ENCODE results near the gene CANT1. TPM values are rescaled to one million over a fixed set of nuclear protein-coding genes. Genes with fewer than 3 reads are reported as not detected.

CANT1 gene
- total RNA-seq, 1 donor from 2014 or later, result 72.1 TPM

- TF ChIP-seq CTCF (IDR thresholded peaks at IDR 0.05; ENCODE audit: insufficient read depth, low read depth, low read length) (no peak), EZH2 (IDR thresholded peaks at IDR 0.05; ENCODE audit: insufficient read depth, low read length) (no peak)
- H3K79me2 ChIP-seq (ENCODE audit: insufficient read depth, low read length), result no peaks in the 10 kb centered on the region
- H2AFZ ChIP-seq (ENCODE audit: low read depth, low read length), result no peak overlapping the region
- H3K9me3 ChIP-seq (ENCODE audit: insufficient read depth, low read depth, low read length), result no peaks in the 10 kb centered on the region
- H3K4me3 ChIP-seq (ENCODE audit: insufficient read depth, low read depth, low read length), result no peak overlapping the region
- H3K27me3 ChIP-seq (ENCODE audit: insufficient read depth, low read length), result no peaks in the 10 kb centered on the region
- H3K4me2 ChIP-seq (ENCODE audit: low read length), result no peak overlapping the region
- FAIRE-seq (no peak), DNase-seq (ENCODE audit: low read depth) (no peak)
- peaks cover 14% of the 10 kb centered on the region for H3K27me3 Mint-ChIP-seq (ENCODE audit: low read depth, unreplicated experiment)
- H3K27ac ChIP-seq (ENCODE audit: low read depth, low read length), result no peak overlapping the region
- no peak overlapping the region for H3K27ac Mint-ChIP-seq (ENCODE audit: unreplicated experiment)
- H3K4me1 ChIP-seq (ENCODE audit: insufficient read depth, low read length), result peaks cover 27% of the 10 kb centered on the region
- no peaks in the 10 kb centered on the region for H4K20me1 ChIP-seq (ENCODE audit: insufficient read depth, low read length)
- H3K4me1 Mint-ChIP-seq (ENCODE audit: low read depth, unreplicated experiment), result peaks cover 4% of the 10 kb centered on the region
- no peaks in the 10 kb centered on the region for H3K36me3 Mint-ChIP-seq (ENCODE audit: low read depth, unreplicated experiment)
- H3K4me3 Mint-ChIP-seq (ENCODE audit: unreplicated experiment), result no peak overlapping the region
- no peaks in the 10 kb centered on the region for H3K9me3 Mint-ChIP-seq (ENCODE audit: unreplicated experiment)
- no peak overlapping the region for H3K9ac ChIP-seq (ENCODE audit: low read length)
- no peaks in the 10 kb centered on the region for H3K36me3 ChIP-seq (ENCODE audit: insufficient read depth, low read length)
These were observed 49.8 kb downstream of the CANT1 start for GRCh38 chr17:78959803-78960202.

DNA sequence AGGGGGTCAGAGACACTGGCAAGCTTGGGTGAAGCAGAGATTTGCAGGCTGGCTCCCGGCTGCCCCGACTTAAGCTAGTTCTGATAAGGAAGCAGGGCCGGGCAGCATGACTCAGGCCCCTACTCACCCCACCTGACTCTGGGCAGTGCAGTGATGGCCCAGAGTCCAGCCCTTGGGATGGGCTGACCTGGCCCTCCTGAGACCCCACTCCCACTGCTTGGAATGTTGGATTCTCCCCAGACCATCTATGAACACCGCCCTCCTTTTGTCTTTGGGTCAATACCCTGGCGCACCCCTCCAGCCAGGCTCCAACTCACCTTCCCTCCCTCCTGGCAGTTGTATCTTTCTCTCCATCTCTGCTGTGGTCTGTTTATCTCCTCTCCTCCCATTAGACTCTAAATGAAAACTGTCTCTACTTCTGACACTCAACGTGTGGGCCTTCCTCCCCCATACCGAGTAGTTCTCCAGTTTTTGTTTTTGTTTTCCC, 50.9 kb downstream of the CANT1 start:
- Mint-ChIP-seq H3K9me3 (ENCODE audit: unreplicated experiment) (no peaks in the 10 kb centered on the region), H3K4me1 (ENCODE audit: low read depth, unreplicated experiment) (peaks cover 4% of the 10 kb centered on the region), H3K27me3 (ENCODE audit: low read depth, unreplicated experiment) (peaks cover 19% of the 10 kb centered on the region), H3K36me3 (ENCODE audit: low read depth, unreplicated experiment) (no peaks in the 10 kb centered on the region), H3K4me3 (ENCODE audit: unreplicated experiment) (no peak overlapping the region), H3K27ac (ENCODE audit: unreplicated experiment) (no peak overlapping the region)
- no peaks in the 10 kb centered on the region for H3K36me3 ChIP-seq (ENCODE audit: insufficient read depth, low read length)
- DNase-seq (ENCODE audit: low read depth), result peak; percentile 23
- H3K4me1 ChIP-seq (ENCODE audit: insufficient read depth, low read length), result peaks cover 36% of the 10 kb centered on the region
- no peaks in the 10 kb centered on the region for H3K79me2 ChIP-seq (ENCODE audit: insufficient read depth, low read length)
- H3K9ac ChIP-seq (ENCODE audit: low read length), result no peak overlapping the region
- no peak overlapping the region for H3K27ac ChIP-seq (ENCODE audit: low read depth, low read length)
- FAIRE-seq, result no peak
- no peaks in the 10 kb centered on the region for H4K20me1 ChIP-seq (ENCODE audit: insufficient read depth, low read length)
- peak overlapping the region; percentile 50 for H3K4me2 ChIP-seq (ENCODE audit: low read length)
- no peaks in the 10 kb centered on the region for H3K9me3 ChIP-seq (ENCODE audit: insufficient read depth, low read depth, low read length)
- no peak for TF ChIP-seq CTCF (IDR thresholded peaks at IDR 0.05; ENCODE audit: insufficient read depth, low read depth, low read length)
- no peak for TF ChIP-seq EZH2 (IDR thresholded peaks at IDR 0.05; ENCODE audit: insufficient read depth, low read length)
- no peaks in the 10 kb centered on the region for H3K27me3 ChIP-seq (ENCODE audit: insufficient read depth, low read length)
- no peak overlapping the region for H3K4me3 ChIP-seq (ENCODE audit: insufficient read depth, low read depth, low read length)
- peak overlapping the region; percentile 52 for H2AFZ ChIP-seq (ENCODE audit: low read depth, low read length)

DNA sequence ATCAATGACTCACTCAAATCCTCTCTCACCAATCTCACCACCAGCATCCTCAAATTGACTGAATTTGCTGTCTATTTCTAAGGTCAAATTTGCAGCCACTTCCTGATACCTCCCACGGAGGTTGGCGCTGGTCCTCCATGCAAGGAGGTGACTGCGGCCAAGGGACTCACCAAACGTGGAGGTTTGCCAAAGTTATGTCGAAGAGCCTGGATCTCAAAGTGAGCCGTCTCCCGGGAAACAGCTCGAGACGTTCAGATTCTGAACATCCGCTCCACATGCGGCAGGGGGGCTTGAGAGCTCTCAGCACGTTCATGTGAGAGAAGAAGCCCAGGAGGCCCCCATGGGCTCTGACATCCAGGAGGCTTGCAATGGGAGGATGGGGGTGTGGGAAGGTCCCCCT, 52.4 kb downstream of the CANT1 start:
- Histone ChIP-seq H3K9ac (ENCODE audit: low read length) (no peak overlapping the region), H4K20me1 (ENCODE audit: insufficient read depth, low read length) (no peaks in the 10 kb centered on the region), H3K27ac (ENCODE audit: low read depth, low read length) (no peak overlapping the region), H3K4me1 (ENCODE audit: insufficient read depth, low read length) (peaks cover 32% of the 10 kb centered on the region), H3K36me3 (ENCODE audit: insufficient read depth, low read length) (no peaks in the 10 kb centered on the region), H3K27me3 (ENCODE audit: insufficient read depth, low read length) (no peaks in the 10 kb centered on the region), H3K9me3 (ENCODE audit: insufficient read depth, low read depth, low read length) (no peaks in the 10 kb centered on the region), H2AFZ (ENCODE audit: low read depth, low read length) (peak overlapping the region; percentile 36), H3K4me2 (ENCODE audit: low read length) (peak overlapping the region; percentile 58), H3K79me2 (ENCODE audit: insufficient read depth, low read length) (no peaks in the 10 kb centered on the region), H3K4me3 (ENCODE audit: insufficient read depth, low read depth, low read length) (peak overlapping the region; percentile 17)
- Mint-ChIP-seq H3K27me3 (ENCODE audit: low read depth, unreplicated experiment) (peaks cover 22% of the 10 kb centered on the region), H3K9me3 (ENCODE audit: unreplicated experiment) (no peaks in the 10 kb centered on the region), H3K27ac (ENCODE audit: unreplicated experiment) (no peak overlapping the region), H3K4me1 (ENCODE audit: low read depth, unreplicated experiment) (peaks cover 4% of the 10 kb centered on the region), H3K36me3 (ENCODE audit: low read depth, unreplicated experiment) (no peaks in the 10 kb centered on the region), H3K4me3 (ENCODE audit: unreplicated experiment) (no peak overlapping the region)
- TF ChIP-seq CTCF (IDR thresholded peaks at IDR 0.05; ENCODE audit: insufficient read depth, low read depth, low read length) (no peak), EZH2 (IDR thresholded peaks at IDR 0.05; ENCODE audit: insufficient read depth, low read length) (no peak)
- peak; percentile 87 for FAIRE-seq
- peak; percentile 71 for DNase-seq (ENCODE audit: low read depth)

Data from astrocyte (in vitro differentiated cells and primary cell).